ENCODE results near the gene MYOM1. TPM values are rescaled to one million over a fixed set of nuclear protein-coding genes. Genes with fewer than 3 reads are reported as not detected.

MYOM1 gene
- total RNA-seq (2014; rRNA removed; shearing (Covaris generic)) (3.8 and 5.7 TPM in 2 replicates), total RNA-seq (2022) (2.3 and 2.4 TPM in 2 replicates), Bru-seq, nascent RNA (percentile 31 among the genes with signal in this experiment), BruChase-seq, experiment 1, labeled RNA remaining after a 6-hour chase (percentile 27 among the genes with signal in this experiment), BruChase-seq, experiment 2, labeled RNA remaining after a 2-hour chase (percentile 25 among the genes with signal in this experiment)
- long read RNA-seq, partial matches to known transcripts, result 3 of 7 reads
- long read RNA-seq, other reads (novel, unspliced or antisense), result 4 of 7 reads

GRCh38 chr18:3219631-3220335 is at the start of gene MYOM1:
Gene MYOM1, minus strand, starts transcription at chr18:3219968. Its CDS starts 4,745 bp downstream, at chr18:3215223.
- H2AFZ ChIP-seq (ENCODE audit: low read length), result no peak within 1 kb of the TSS
- CTCF ChIA-PET (ENCODE audit: unreplicated experiment), result interaction anchor here (1.5 kb wide), 1 partner anchor 10 kb away, joined by 4 read pairs; no protein-coding TSS in a partner anchor
- POLR2A ChIA-PET, result interaction anchor here (0.9 to 1.3 kb wide), 2 partner anchors 14 to 15 kb away, joined by 3 to 4 read pairs; no protein-coding TSS in a partner anchor
- intact Hi-C loops (cut with micrococcal nuclease; ENCODE audit: unreplicated experiment), result no loop called here
- no peaks in the 10 kb centered on the region for H4K20me1 ChIP-seq (ENCODE audit: insufficient read depth, low read length)
- no peaks in the 10 kb centered on the region for H3K4me1 ChIP-seq (ENCODE audit: insufficient read depth, low read length, poor library complexity, severe bottlenecking)
- TF ChIP-seq CTCF (conservative IDR thresholded peaks at IDR 0.05; ENCODE audit: low read length), result no peak
- TF ChIP-seq EZH2phosphoT487 (IDR thresholded peaks at IDR 0.05; ENCODE audit: borderline replicate concordance, low read depth, low read length), result no peak
- no peaks in the 10 kb centered on the region for H3K79me2 ChIP-seq (ENCODE audit: insufficient read depth, low read depth, low read length)
- BruUV-seq (replicated peaks), result no TSS peak
- no peak within 1 kb of the TSS for H3K4me2 ChIP-seq (ENCODE audit: low read length)
- H3K9me3 ChIP-seq (ENCODE audit: low read length), result no peaks in the 10 kb centered on the region
- H3K27ac ChIP-seq (ENCODE audit: low read depth, low read length, poor library complexity, severe bottlenecking), result no peak within 1 kb of the TSS
- H3K36me3 ChIP-seq (ENCODE audit: insufficient read depth, low read length), result no peaks in the 10 kb centered on the region
- H3K9me2 ChIP-seq (ENCODE audit: insufficient read depth, low read length), result no peaks in the 10 kb centered on the region
- no peak within 1 kb of the TSS for H3K4me3 ChIP-seq (ENCODE audit: low read depth, low read length, poor library complexity, severe bottlenecking)
- DNase-seq (ENCODE audit: low spot score), result no peak

- TF ChIP-seq EZH2phosphoT487 (IDR thresholded peaks at IDR 0.05; ENCODE audit: borderline replicate concordance, low read depth, low read length), result no peak
- no peak for TF ChIP-seq CTCF (conservative IDR thresholded peaks at IDR 0.05; ENCODE audit: low read length)
- peaks cover 17% of the 10 kb centered on the region; the same call in 1 of the 2 replicates for H4K20me1 ChIP-seq (ENCODE audit: insufficient read depth, low read length)
- CTCF ChIA-PET (ENCODE audit: unreplicated experiment), result no interaction called here
Observed at GRCh38 chr18:3269241-3269913, 49.6 kb upstream of the MYOM1 start.

More at GRCh38 chr18:3269241-3269913, 49.6 kb upstream of the MYOM1 start:
- Histone ChIP-seq H2AFZ (ENCODE audit: low read length) (no peak overlapping the region), H3K4me3 (ENCODE audit: low read depth, low read length, poor library complexity, severe bottlenecking) (no peak overlapping the region), H3K9me2 (ENCODE audit: insufficient read depth, low read length) (no peaks in the 10 kb centered on the region), H3K9me3 (ENCODE audit: low read length) (no peaks in the 10 kb centered on the region), H3K4me1 (ENCODE audit: insufficient read depth, low read length, poor library complexity, severe bottlenecking) (peaks cover 65% of the 10 kb centered on the region), H3K27ac (ENCODE audit: low read depth, low read length, poor library complexity, severe bottlenecking) (no peak overlapping the region), H3K4me2 (ENCODE audit: low read length) (peak overlapping the region; percentile 93; the same call in 1 of the 2 replicates), H3K36me3 (ENCODE audit: insufficient read depth, low read length) (peaks cover 45% of the 10 kb centered on the region), H3K79me2 (ENCODE audit: insufficient read depth, low read depth, low read length) (peaks cover 100% of the 10 kb centered on the region)
- POLR2A ChIA-PET, result interaction anchor here (0.9 kb wide), 1 partner anchor 19 kb away, joined by 3 read pairs; no protein-coding TSS in a partner anchor
- BruUV-seq (replicated peaks), result no TSS peak
- intact Hi-C loops (cut with micrococcal nuclease; ENCODE audit: unreplicated experiment), result no loop called here
- no peak for DNase-seq (ENCODE audit: low spot score)
